Kidney epithelial cell (primary cell): ENCODE results near the gene NUP37. TPM values are rescaled to one million over a fixed set of nuclear protein-coding genes. Genes with fewer than 3 reads are reported as not detected.
"Not testable (repeated sequence)": the region's sequence is repeated elsewhere in the genome, so short reads cannot be mapped to it uniquely, and the experiment has no call there.

Experiments used
- DNase-seq: peaks from one replicate; pipeline ENCODE4 v3.0.0-alpha.2; 2010; ENCODE audit warnings: low read depth
- H3K27me3 ChIP-seq: 2 replicates; pipeline ENCODE4 v1.6.0; 2011; ENCODE audit warnings: low read length; ENCODE audit not compliant: control insufficient read depth, insufficient read depth
- H3K36me3 ChIP-seq: 2 replicates; pipeline ENCODE4 v1.5.1; 2011; ENCODE audit warnings: low read length; ENCODE audit not compliant: control insufficient read depth, insufficient read depth
- H3K4me3 ChIP-seq: 2 replicates; pipeline ENCODE4 v1.5.1; 2011; ENCODE audit warnings: low read depth, mild to moderate bottlenecking, control low read depth, low read length
- total RNA-seq: library from RNA; depleted of rRNA; stranded (reverse); fragments of >200 nt; gene quantifications from 2 replicates; pipeline ENCODE4 v1.2.3, GENCODE V29; 2015
- TF ChIP-seq, protein P1 (sequence below): IDR thresholded peaks from 2 replicates; pipeline ENCODE4 v1.5.1; 2011; ENCODE audit warnings: mild to moderate bottlenecking, moderate library complexity, low read length, control low read depth, inconsistent platforms; ENCODE audit not compliant: insufficient read depth, poor library complexity, severe bottlenecking

Gene NUP37
- total RNA-seq, 1 donor from 2014 or later: 25.5 TPM

DNA sequence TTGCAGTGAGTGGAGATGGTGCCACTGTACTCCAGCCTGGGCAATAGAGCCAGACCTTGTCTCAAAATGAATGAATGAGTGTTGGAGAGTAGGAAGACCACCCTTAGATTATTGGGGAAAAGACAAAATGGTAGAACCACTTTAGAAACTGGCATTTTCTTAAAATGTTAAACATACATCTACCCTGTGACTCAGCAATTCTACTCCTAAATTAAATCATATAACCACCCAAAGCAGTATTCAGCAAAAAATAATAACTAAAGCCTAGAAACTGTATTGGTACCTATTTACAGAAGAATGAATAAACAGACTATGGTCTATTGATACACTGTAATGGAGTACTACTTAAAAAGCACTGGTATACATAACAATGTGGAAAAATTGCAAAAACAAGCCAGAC, 9.1 kb downstream of the NUP37 start:
- no peaks in the 10 kb centered on the region for H3K36me3 ChIP-seq

DNA sequence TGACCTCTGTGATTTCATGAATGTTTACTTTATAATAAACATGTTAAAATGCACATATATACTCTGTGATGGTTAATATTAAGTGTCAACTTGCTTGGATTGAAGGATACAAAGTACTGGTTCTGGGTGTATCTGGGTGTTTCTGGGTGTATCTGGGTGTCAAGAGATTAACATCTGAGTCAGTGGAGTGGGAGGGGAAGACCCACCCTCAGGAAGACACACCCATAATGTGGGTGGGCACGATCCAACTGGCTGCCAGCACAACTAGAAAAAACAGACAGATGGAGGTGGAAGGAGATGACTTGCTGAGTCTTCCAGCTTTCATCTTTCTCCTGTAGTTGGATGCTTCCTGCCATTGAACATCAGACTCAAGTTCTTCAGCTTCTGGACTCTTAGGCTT, 11.9 kb downstream of the NUP37 start:
- TF ChIP-seq, protein P1, sequence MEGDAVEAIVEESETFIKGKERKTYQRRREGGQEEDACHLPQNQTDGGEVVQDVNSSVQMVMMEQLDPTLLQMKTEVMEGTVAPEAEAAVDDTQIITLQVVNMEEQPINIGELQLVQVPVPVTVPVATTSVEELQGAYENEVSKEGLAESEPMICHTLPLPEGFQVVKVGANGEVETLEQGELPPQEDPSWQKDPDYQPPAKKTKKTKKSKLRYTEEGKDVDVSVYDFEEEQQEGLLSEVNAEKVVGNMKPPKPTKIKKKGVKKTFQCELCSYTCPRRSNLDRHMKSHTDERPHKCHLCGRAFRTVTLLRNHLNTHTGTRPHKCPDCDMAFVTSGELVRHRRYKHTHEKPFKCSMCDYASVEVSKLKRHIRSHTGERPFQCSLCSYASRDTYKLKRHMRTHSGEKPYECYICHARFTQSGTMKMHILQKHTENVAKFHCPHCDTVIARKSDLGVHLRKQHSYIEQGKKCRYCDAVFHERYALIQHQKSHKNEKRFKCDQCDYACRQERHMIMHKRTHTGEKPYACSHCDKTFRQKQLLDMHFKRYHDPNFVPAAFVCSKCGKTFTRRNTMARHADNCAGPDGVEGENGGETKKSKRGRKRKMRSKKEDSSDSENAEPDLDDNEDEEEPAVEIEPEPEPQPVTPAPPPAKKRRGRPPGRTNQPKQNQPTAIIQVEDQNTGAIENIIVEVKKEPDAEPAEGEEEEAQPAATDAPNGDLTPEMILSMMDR: no peak
- DNase-seq: no peak
- Histone ChIP-seq H3K36me3 (no peaks in the 10 kb centered on the region), H3K27me3 (no peaks in the 10 kb centered on the region), H3K4me3 (no peak overlapping the region)

More for the DNA sequence above, 9.1 kb downstream of the NUP37 start:
- TF ChIP-seq, protein P1: no peak
- Histone ChIP-seq H3K27me3 (no peaks in the 10 kb centered on the region), H3K4me3 (no peak overlapping the region)
- DNase-seq: no peak

DNA sequence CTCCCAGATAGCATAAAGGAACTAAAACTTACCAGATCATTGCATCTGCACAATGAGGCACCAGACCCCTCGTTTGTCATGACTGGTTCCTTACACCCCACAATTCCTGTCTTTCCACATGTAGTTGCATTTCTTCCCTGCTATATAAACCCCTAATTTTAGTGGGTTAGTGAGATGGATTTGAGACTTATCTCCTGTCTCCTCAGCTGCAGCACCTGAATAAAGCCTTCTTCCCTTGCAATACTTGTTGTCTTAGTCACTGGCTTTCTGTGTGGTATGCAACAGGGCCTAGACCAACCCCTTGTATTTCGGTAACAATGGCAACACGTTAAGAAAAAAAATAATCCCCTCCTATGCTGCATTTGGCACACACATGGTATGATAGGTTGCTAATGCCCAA, 13.0 kb downstream of the NUP37 start:
- DNase-seq: no peak
- H3K4me3 ChIP-seq: no peak overlapping the region
- TF ChIP-seq, protein P1: no peak
- no peaks in the 10 kb centered on the region for H3K36me3 ChIP-seq
- H3K27me3 ChIP-seq: no peaks in the 10 kb centered on the region

DNA sequence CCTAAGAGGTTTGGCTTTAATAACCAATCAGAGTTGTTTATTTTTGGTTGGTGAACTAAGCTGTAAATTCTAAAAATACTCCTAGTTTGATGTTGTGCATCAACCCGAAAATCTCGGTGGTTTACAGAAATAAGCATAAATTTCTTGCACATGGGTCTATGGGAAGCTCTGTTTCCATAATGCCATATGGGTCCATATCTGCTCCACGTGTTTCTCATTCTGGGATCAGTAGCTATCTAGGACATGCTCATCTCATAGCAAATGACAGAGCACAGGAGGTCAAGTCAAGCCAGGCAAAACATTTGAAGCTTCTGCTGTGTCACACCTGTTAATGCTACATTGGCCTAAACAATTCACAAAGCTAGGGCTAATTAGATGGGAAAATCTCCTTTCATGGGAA, 23.1 kb downstream of the NUP37 start:
- H3K27me3 ChIP-seq: no peaks in the 10 kb centered on the region
- TF ChIP-seq, protein P1: no peak
- no peak overlapping the region for H3K4me3 ChIP-seq
- peaks cover 2% of the 10 kb centered on the region for H3K36me3 ChIP-seq
- no peak for DNase-seq

DNA sequence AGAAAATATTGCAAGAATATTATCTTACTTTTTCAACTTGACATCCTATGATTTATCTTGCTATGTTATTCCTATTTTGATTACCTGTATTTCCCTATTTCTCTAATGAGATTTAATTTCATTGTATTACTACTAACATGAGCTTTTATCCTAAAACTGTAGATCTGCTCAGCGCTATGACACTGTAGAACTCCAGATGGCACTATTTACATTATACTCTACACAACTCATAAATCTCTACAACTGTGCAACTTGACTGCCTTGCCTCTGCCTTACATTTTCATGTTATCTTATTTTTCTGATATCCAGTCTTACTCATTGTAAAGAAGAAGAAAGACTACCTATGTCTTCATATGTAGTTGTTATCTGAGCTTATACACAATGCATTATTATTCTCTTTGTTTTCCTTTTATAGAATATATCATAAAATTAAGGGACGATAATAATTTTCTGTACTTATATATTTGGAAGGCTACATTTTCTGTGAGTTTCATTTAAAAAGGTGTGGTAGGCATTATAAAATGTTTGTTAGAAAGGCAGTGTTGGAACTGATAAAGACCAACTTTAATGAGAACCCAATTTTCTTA, 24.1 kb downstream of the NUP37 start:
- H3K36me3 ChIP-seq: peaks cover 2% of the 10 kb centered on the region
- H3K27me3 ChIP-seq: no peaks in the 10 kb centered on the region
- H3K4me3 ChIP-seq: no peak overlapping the region
- DNase-seq: no peak
- TF ChIP-seq, protein P1: peak; percentile 33

DNA sequence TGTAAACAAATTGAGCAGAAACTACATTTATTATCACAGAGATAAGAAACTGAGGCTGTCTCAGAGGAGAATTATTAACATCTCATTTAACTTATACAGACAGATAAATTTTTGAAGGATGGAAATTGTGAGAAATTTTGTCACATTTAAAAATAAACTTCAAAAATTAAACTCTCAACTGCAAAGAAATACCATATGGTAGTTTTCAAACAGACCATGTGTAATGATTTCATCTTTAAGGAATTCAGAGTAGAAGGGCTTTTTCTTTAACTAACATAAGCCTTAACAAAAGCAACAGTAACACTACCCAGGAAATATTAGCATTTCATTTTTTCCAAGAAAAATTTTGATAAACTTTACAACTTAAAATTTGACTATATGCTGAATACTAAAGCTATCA, 26.6 kb downstream of the NUP37 start:
- DNase-seq: no peak
- TF ChIP-seq, protein P1: no peak
- Histone ChIP-seq H3K4me3 (no peak overlapping the region), H3K36me3 (no peaks in the 10 kb centered on the region), H3K27me3 (no peaks in the 10 kb centered on the region)

DNA sequence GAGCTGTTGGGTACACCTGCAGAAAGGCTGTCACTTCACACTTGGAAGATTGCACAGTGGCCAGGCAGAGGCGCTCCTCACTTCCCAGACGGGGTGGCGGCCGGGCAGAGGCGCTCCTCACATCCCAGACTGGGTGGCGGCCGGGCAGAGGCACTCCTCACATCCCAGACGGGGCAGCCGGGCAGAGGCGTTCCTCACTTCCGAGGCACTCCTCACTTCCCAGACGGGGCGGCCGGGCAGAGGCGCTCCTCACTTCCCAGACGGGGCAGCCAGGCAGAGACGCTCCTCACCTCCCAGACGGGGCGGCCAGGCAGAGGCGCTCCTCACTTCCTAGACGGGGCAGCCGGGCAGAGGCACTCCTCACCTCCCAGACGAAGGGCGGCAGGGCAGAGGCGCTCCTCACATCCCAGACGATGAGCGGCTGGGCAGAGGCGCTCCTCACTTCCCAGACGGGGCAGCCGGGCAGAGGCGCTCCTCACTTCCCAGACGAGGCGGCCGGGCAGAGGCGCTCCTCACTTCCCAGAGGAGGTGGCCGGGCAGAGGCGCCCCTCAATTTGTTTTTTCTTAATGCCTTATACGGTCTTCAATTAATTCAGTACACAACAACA, 30.6 kb downstream of the NUP37 start:
- not testable (repeated sequence) for H3K4me3 ChIP-seq, H3K36me3 ChIP-seq, DNase-seq, H3K27me3 ChIP-seq
